Naive thymus-derived CD4-positive, alpha-beta T cell (primary cell): ENCODE measurements around the gene EGFL7. TPM values are rescaled to one million over a fixed set of nuclear protein-coding genes. Genes with fewer than 3 reads are reported as not detected.
A peak's percentile ranks its signal among the peaks of the same experiment; 100 is the strongest.

ENCODE experiments used
- ATAC-seq: fragments of 150-1000 bp; cut with Tn5 transposase; 2 replicates; pipeline ENCODE4 v1.10.0; 2021; ENCODE audit warnings: mild to moderate bottlenecking, moderate library complexity
- CTCF ChIA-PET: fragments of 350-600 bp; sonication (Branson Sonifier 250); formaldehyde crosslinking; loops from one replicate; lab custom pipeline; 2021; ENCODE audit warnings: antibody characterized with exemption; lab: Charles Lee
- POLR2A ChIA-PET: fragments of 350-600 bp; sonication (Branson Sonifier 250); formaldehyde crosslinking; loops from one replicate; lab custom pipeline; 2021; ENCODE audit warnings: antibody characterized with exemption, inconsistent platforms; lab: Charles Lee
- DNase-seq, 9 donors: peaks; one replicate each; pipeline versions ENCODE4 v3.0.0 to v3.0.0-alpha.2; 2020 to 2022; ENCODE audit warnings: mixed read lengths in 1 of 9
- H3K27ac ChIP-seq: one replicate; pipeline ENCODE4 v1.7.0; 2013; ENCODE audit warnings: mild to moderate bottlenecking, low read depth, low read length, moderate library complexity
- H3K27me3 ChIP-seq, 2 donors: one replicate each; pipeline ENCODE4 v1.7.0; 2013; ENCODE audit warnings: low read length in 2 of 2, mild to moderate bottlenecking in 2 of 2, moderate library complexity in 2 of 2; ENCODE audit not compliant: control insufficient read depth in 2 of 2, insufficient read depth in 2 of 2
- H3K36me3 ChIP-seq, 3 experiments: 1 replicate in 2 of 3; 2 replicates in 1 of 3; pipeline ENCODE4 v1.7.0; 2013; ENCODE audit warnings: low read length in 3 of 3, mild to moderate bottlenecking in 3 of 3, moderate library complexity in 1 of 3; ENCODE audit not compliant: insufficient read depth in 3 of 3, control insufficient read depth in 2 of 3
- H3K4me1 ChIP-seq, 2 donors: one replicate each; pipeline ENCODE4 v1.7.0; 2013; ENCODE audit warnings: low read length in 2 of 2, mild to moderate bottlenecking in 2 of 2, moderate library complexity in 1 of 2; ENCODE audit not compliant: control insufficient read depth in 2 of 2, insufficient read depth in 2 of 2
- H3K4me3 ChIP-seq: 2 replicates; pipeline ENCODE4 v1.7.0; 2013; ENCODE audit warnings: mild to moderate bottlenecking, low read length
- H3K9me3 ChIP-seq, 3 experiments: 1 replicate in 2 of 3; 2 replicates in 1 of 3; pipeline ENCODE4 v1.7.0; 2013; ENCODE audit warnings: low read length in 3 of 3; ENCODE audit not compliant: control insufficient read depth in 2 of 3
- H3K27ac Mint-ChIP-seq, 9 donors: one replicate each; pipeline ENCODE4 v1.8.0; 2020 to 2022; ENCODE audit warnings: mixed read lengths in 9 of 9, mild to moderate bottlenecking in 8 of 9, moderate library complexity in 5 of 9, inconsistent platforms in 2 of 9
- H3K27me3 Mint-ChIP-seq, 5 donors: one replicate each; pipeline ENCODE4 v1.8.0; 2021 to 2022; ENCODE audit warnings: mixed read lengths in 5 of 5, mild to moderate bottlenecking in 1 of 5
- H3K36me3 Mint-ChIP-seq, 5 donors: one replicate each; pipeline ENCODE4 v1.8.0; 2020 to 2022; ENCODE audit warnings: mixed read lengths in 5 of 5, mild to moderate bottlenecking in 3 of 5, inconsistent platforms in 1 of 5
- H3K4me1 Mint-ChIP-seq, 7 donors: one replicate each; pipeline ENCODE4 v1.8.0; 2020 to 2022; ENCODE audit warnings: mixed read lengths in 7 of 7, mild to moderate bottlenecking in 3 of 7, inconsistent platforms in 1 of 7
- H3K4me3 Mint-ChIP-seq, 10 donors: one replicate each; pipeline ENCODE4 v1.8.0; 2020 to 2022; ENCODE audit warnings: mild to moderate bottlenecking in 10 of 10, mixed read lengths in 10 of 10, moderate library complexity in 6 of 10, inconsistent platforms in 2 of 10
- H3K9me3 Mint-ChIP-seq, 11 donors: one replicate each; pipeline ENCODE4 v1.8.0; 2020 to 2022; ENCODE audit warnings: mixed read lengths in 11 of 11, mild to moderate bottlenecking in 4 of 11, inconsistent platforms in 1 of 11, moderate library complexity in 1 of 11
- intact Hi-C, 2 donors: fragments of 100-400 bp; cut with micrococcal nuclease; formaldehyde crosslinking; loops; one replicate each; pipeline ENCODE4 v1.15.1; 2023
- polyA plus RNA-seq, 2 donors: library from polyadenylated mRNA; unstranded; fragments of 300-500 nt; fragmentation: Illumina TruSeq; gene quantifications; one replicate each; pipeline ENCODE4 v1.2.3, GENCODE V29; 2021
- total RNA-seq, 6 experiments: library from RNA in 5 of 6; stranded (reverse) in 5 of 6; gene quantifications; 1 replicate in 5 of 6; 2 replicates in 1 of 6; pipeline ENCODE4 v1.2.3 and lab custom pipeline; 2021 to 2026

The EGFL7 gene
- total RNA-seq, result 1 to 10 TPM in 1 of 5 experiments, under 1 TPM in 2, not detected in 2; 0.56 to 2.3 (median 0.97) TPM
- polyA plus RNA-seq, result not detected
- total RNA-seq (lab: John Stamatoyannopoulos, UW), result 0.40 reads per million

- POLR2A ChIA-PET, result no interaction called here
- Histone ChIP-seq H3K36me3 (no peaks in the 10 kb centered on the region), H3K4me1 (peaks cover 4 to 11% of the 10 kb centered on the region in 2 donors), H3K27ac (no peak within 1 kb of the TSS), H3K9me3 (no peaks in the 10 kb centered on the region), H3K27me3 (peaks cover 5 to 12% of the 10 kb centered on the region in 2 donors), H3K4me3 (no peak within 1 kb of the TSS)
- peaks cover 1 to 13% (median 7%) of the 10 kb centered on the region in 7 donors for H3K4me1 Mint-ChIP-seq
- no peak within 1 kb of the TSS for H3K27ac Mint-ChIP-seq
- no peaks in the 10 kb centered on the region for H3K9me3 Mint-ChIP-seq
- intact Hi-C loops, result no loop called here
- ATAC-seq, result no peak
- CTCF ChIA-PET, result no interaction called here
- DNase-seq, result no peak
- peak within 1 kb of the TSS in 3 of 10 donors; percentile 32 to 83 (median 45) for H3K4me3 Mint-ChIP-seq
- peaks cover 7 to 27% (median 17%) of the 10 kb centered on the region in 5 donors for H3K27me3 Mint-ChIP-seq
- peaks cover 0 to 1% (median 0%) of the 10 kb centered on the region in 5 donors for H3K36me3 Mint-ChIP-seq
These were observed at the start of gene EGFL7 for GRCh38 chr9:136662656-136663581. Gene EGFL7 (plus strand): TSS chr9:136662916. CDS start chr9:136668283, 5,367 bp downstream.

GRCh38 chr9:136613824-136614371 is 48.8 kb upstream of the EGFL7 start:
- POLR2A ChIA-PET, result no interaction called here
- H3K36me3 Mint-ChIP-seq, result no peaks in the 10 kb centered on the region
- Histone ChIP-seq H3K27me3 (no peaks in the 10 kb centered on the region), H3K36me3 (no peaks in the 10 kb centered on the region), H3K4me3 (no peak overlapping the region), H3K4me1 (no peaks in the 10 kb centered on the region), H3K9me3 (no peaks in the 10 kb centered on the region), H3K27ac (no peak overlapping the region)
- H3K4me3 Mint-ChIP-seq, result no peak overlapping the region
- H3K27ac Mint-ChIP-seq, result no peak overlapping the region
- H3K9me3 Mint-ChIP-seq, result no peaks in the 10 kb centered on the region
- CTCF ChIA-PET, result no interaction called here
- no peak for DNase-seq
- H3K4me1 Mint-ChIP-seq, result peaks cover 0 to 7% (median 0%) of the 10 kb centered on the region in 7 donors
- H3K27me3 Mint-ChIP-seq, result no peaks in the 10 kb centered on the region
- ATAC-seq, result no peak
- intact Hi-C loops, result no loop called here

- H3K4me1 ChIP-seq, result peaks cover 0 to 4% of the 10 kb centered on the region in 2 donors
- H3K9me3 ChIP-seq, result no peaks in the 10 kb centered on the region
- CTCF ChIA-PET, result no interaction called here
- ATAC-seq (no peak), DNase-seq (no peak)
- H3K4me3 Mint-ChIP-seq, result no peak overlapping the region
- H3K36me3 ChIP-seq, result no peaks in the 10 kb centered on the region
- no peaks in the 10 kb centered on the region for H3K27me3 ChIP-seq
- H3K36me3 Mint-ChIP-seq, result no peaks in the 10 kb centered on the region
- POLR2A ChIA-PET, result no interaction called here
- no peak overlapping the region for H3K27ac ChIP-seq
- intact Hi-C loops, result no loop called here
- H3K27me3 Mint-ChIP-seq, result no peaks in the 10 kb centered on the region
- no peaks in the 10 kb centered on the region for H3K9me3 Mint-ChIP-seq
- no peak overlapping the region for H3K27ac Mint-ChIP-seq
- peaks cover 0 to 11% (median 0%) of the 10 kb centered on the region in 7 donors for H3K4me1 Mint-ChIP-seq
- no peak overlapping the region for H3K4me3 ChIP-seq
These were observed 48.3 kb upstream of the EGFL7 start for GRCh38 chr9:136614372-136614922.

GRCh38 chr9:136614967-136615623 is 47.6 kb upstream of the EGFL7 start:
- Mint-ChIP-seq H3K4me1 (peaks cover 0 to 11% (median 0%) of the 10 kb centered on the region in 7 donors), H3K4me3 (no peak overlapping the region), H3K9me3 (no peaks in the 10 kb centered on the region), H3K27me3 (no peaks in the 10 kb centered on the region), H3K36me3 (no peaks in the 10 kb centered on the region), H3K27ac (no peak overlapping the region)
- DNase-seq (no peak), ATAC-seq (no peak)
- Histone ChIP-seq H3K27me3 (no peaks in the 10 kb centered on the region), H3K36me3 (no peaks in the 10 kb centered on the region), H3K4me3 (no peak overlapping the region), H3K9me3 (no peaks in the 10 kb centered on the region), H3K4me1 (peaks cover 0 to 5% of the 10 kb centered on the region in 2 donors), H3K27ac (no peak overlapping the region)
- intact Hi-C loops, result no loop called here
- ChIA-PET POLR2A (no interaction called here), CTCF (no interaction called here)

- H3K4me3 ChIP-seq, result no peak overlapping the region
- intact Hi-C loops, result no loop called here
- ChIA-PET CTCF (no interaction called here), POLR2A (no interaction called here)
- Mint-ChIP-seq H3K36me3 (no peaks in the 10 kb centered on the region), H3K4me1 (peaks cover 0 to 11% (median 0%) of the 10 kb centered on the region in 7 donors), H3K4me3 (no peak overlapping the region), H3K9me3 (no peaks in the 10 kb centered on the region), H3K27ac (no peak overlapping the region), H3K27me3 (no peaks in the 10 kb centered on the region)
- DNase-seq (no peak), ATAC-seq (peak; percentile 42)
- H3K4me1 ChIP-seq, result peaks cover 0 to 5% of the 10 kb centered on the region in 2 donors
- no peaks in the 10 kb centered on the region for H3K9me3 ChIP-seq
- no peak overlapping the region for H3K27ac ChIP-seq
- no peaks in the 10 kb centered on the region for H3K36me3 ChIP-seq
- no peaks in the 10 kb centered on the region for H3K27me3 ChIP-seq
These were observed 46.9 kb upstream of the EGFL7 start for GRCh38 chr9:136615631-136616306.

GRCh38 chr9:136616307-136616635 is 46.4 kb upstream of the EGFL7 start:
- H3K36me3 ChIP-seq, result no peaks in the 10 kb centered on the region
- H3K4me3 ChIP-seq, result no peak overlapping the region
- no peaks in the 10 kb centered on the region for H3K27me3 ChIP-seq
- no peak overlapping the region for H3K4me3 Mint-ChIP-seq
- no peaks in the 10 kb centered on the region for H3K27me3 Mint-ChIP-seq
- peaks cover 0 to 11% (median 0%) of the 10 kb centered on the region in 7 donors for H3K4me1 Mint-ChIP-seq
- no peaks in the 10 kb centered on the region for H3K36me3 Mint-ChIP-seq
- POLR2A ChIA-PET, result no interaction called here
- intact Hi-C loops, result no loop called here
- H3K9me3 ChIP-seq, result no peaks in the 10 kb centered on the region
- H3K27ac Mint-ChIP-seq, result no peak overlapping the region
- H3K27ac ChIP-seq, result no peak overlapping the region
- CTCF ChIA-PET, result no interaction called here
- ATAC-seq (no peak), DNase-seq (no peak)
- H3K9me3 Mint-ChIP-seq, result no peaks in the 10 kb centered on the region
- H3K4me1 ChIP-seq, result peaks cover 0 to 5% of the 10 kb centered on the region in 2 donors
